K562 (cell line): ENCODE data around the gene PIK3R1. TPM values are rescaled to one million over a fixed set of nuclear protein-coding genes. Genes with fewer than 3 reads are reported as not detected.

ENCODE experiments used
- KDM2B ChIP-seq: fragments of 250-450 bp; sonication (Bioruptor Pico); IDR thresholded peaks from 2 replicates; pipeline ENCODE4 v1.8.0; 2021; ENCODE audit warnings: mild to moderate bottlenecking, moderate library complexity
- KDM5B ChIP-seq: fragments of 200-600 bp; sonication (generic); IDR thresholded peaks from 2 replicates; pipeline ENCODE4 v1.6.1; 2012; ENCODE audit warnings: low read depth, mild to moderate bottlenecking, moderate library complexity, low read length, control low read depth, inconsistent platforms; ENCODE audit not compliant: insufficient replicate concordance
- NR2C1 ChIP-seq, 2 experiments: fragments of 450-650 bp; IDR thresholded peaks; 2 replicates each; pipeline ENCODE4 v1.6.1; 2017; ENCODE audit warnings: mild to moderate bottlenecking in 2 of 2, antibody characterized with exemption in 1 of 2, inconsistent platforms in 1 of 2, missing compliant biosample characterization in 1 of 2, missing genetic modification characterization in 1 of 2
- PHF8 ChIP-seq: fragments of 200-600 bp; sonication (generic); IDR thresholded peaks from 2 replicates; pipeline ENCODE4 v1.6.1; 2012; ENCODE audit warnings: mixed run types, mild to moderate bottlenecking, inconsistent platforms, low read length, moderate library complexity, borderline replicate concordance
- SREBF2 ChIP-seq: sonication (generic); formaldehyde crosslinking; IDR thresholded peaks from 2 replicates; pipeline ENCODE4 v1.4.0; 2020; ENCODE audit warnings: mild to moderate bottlenecking, missing genetic modification reagents
- TARDBP ChIP-seq: fragments of 450-650 bp; IDR thresholded peaks from 2 replicates; pipeline ENCODE4 v1.6.1; 2016
- TSC22D4 ChIP-seq: fragments of 450-650 bp; IDR thresholded peaks from 2 replicates; pipeline ENCODE4 v1.6.1; 2016; ENCODE audit warnings: missing genetic modification characterization, missing biosample characterization, control low read depth
- ZNF143 ChIP-seq: sonication (generic); formaldehyde crosslinking; IDR thresholded peaks from 2 replicates; pipeline ENCODE4 v1.9.0; 2022; ENCODE audit warnings: mild to moderate bottlenecking, missing genetic modification reagents
- ZNF212 ChIP-seq: fragments of 450-650 bp; formaldehyde crosslinking; IDR thresholded peaks from 2 replicates; pipeline ENCODE4 v1.4.0; 2020; ENCODE audit warnings: mild to moderate bottlenecking
- ZNF3 ChIP-seq: fragments of 250-450 bp; sonication (Bioruptor Pico); IDR thresholded peaks from 2 replicates; pipeline ENCODE4 v1.5.0; 2021; ENCODE audit warnings: mild to moderate bottlenecking, moderate library complexity
- ZNF324 ChIP-seq: fragments of 250-450 bp; sonication (Bioruptor Pico); IDR thresholded peaks from 2 replicates; pipeline ENCODE4 v1.4.0; 2020; ENCODE audit warnings: mild to moderate bottlenecking
- ZNF586 ChIP-seq: fragments of 450-650 bp; formaldehyde crosslinking; conservative IDR thresholded peaks from 2 replicates; pipeline ENCODE4 v1.4.0; 2020; ENCODE audit warnings: mild to moderate bottlenecking, moderate library complexity
- polyA plus RNA-seq, 8 experiments: library from polyadenylated mRNA; depleted of rRNA in 4 of 8; stranded (reverse) in 5 of 8; unstranded in 3 of 8; fragments of >200 nt; fragmentation: Nextera tagmentation in 2 of 8; fragmentation: Illumina TruSeq in 1 of 8; extraction: Ambion mirVana in 2 of 8; extraction: Trizol in 1 of 8; gene quantifications; 2 replicates each; pipeline versions ENCODE4 v1.2.1 to v1.2.3, GENCODE V29; 2011 to 2014; ENCODE audit warnings: inconsistent platforms in 1 of 8, missing spikeins in 1 of 8
- total RNA-seq, 7 experiments: library from RNA; depleted of rRNA in 6 of 7; stranded (reverse); fragments of >200 nt in 6 of 7; fragmentation: Illumina TruSeq in 2 of 7; extraction: Trizol in 2 of 7; gene quantifications; 2 replicates each; pipeline versions ENCODE4 v1.2.1 to v1.2.3, GENCODE V29; 2011 to 2021; ENCODE audit warnings: low replicate concordance in 1 of 7
- TF ChIP-seq, protein P1 (sequence below): fragments of 450-650 bp; IDR thresholded peaks from 2 replicates; pipeline ENCODE4 v1.6.1; 2016; ENCODE audit warnings: low read depth
- TF ChIP-seq, protein P2 (sequence below), 3 experiments: IDR thresholded peaks in 2 of 3; conservative IDR thresholded peaks in 1 of 3; 2 replicates each; pipeline ENCODE4 v1.5.1; 2011 to 2012; ENCODE audit warnings: low read length in 3 of 3, mild to moderate bottlenecking in 3 of 3, control low read depth in 2 of 3, improper control_type of control experiment in 1 of 3, inconsistent platforms in 1 of 3, low read depth in 1 of 3, mixed read lengths in 1 of 3, moderate library complexity in 1 of 3; ENCODE audit not compliant: insufficient read depth in 2 of 3
- TF ChIP-seq, protein P3 (sequence below): fragments of 200-800 bp; sonication (Bioruptor generic); IDR thresholded peaks from 2 replicates; pipeline ENCODE4 v1.6.1; 2017; ENCODE audit warnings: missing genetic modification characterization, missing compliant biosample characterization

PIK3R1 gene
- total and polyA plus RNA-seq, 9 of the 15 experiments (the other 6 are each of a cell fraction or from before 2014, with no cell fraction given) = 1.1 to 9.7 (median 4.8) TPM

DNA sequence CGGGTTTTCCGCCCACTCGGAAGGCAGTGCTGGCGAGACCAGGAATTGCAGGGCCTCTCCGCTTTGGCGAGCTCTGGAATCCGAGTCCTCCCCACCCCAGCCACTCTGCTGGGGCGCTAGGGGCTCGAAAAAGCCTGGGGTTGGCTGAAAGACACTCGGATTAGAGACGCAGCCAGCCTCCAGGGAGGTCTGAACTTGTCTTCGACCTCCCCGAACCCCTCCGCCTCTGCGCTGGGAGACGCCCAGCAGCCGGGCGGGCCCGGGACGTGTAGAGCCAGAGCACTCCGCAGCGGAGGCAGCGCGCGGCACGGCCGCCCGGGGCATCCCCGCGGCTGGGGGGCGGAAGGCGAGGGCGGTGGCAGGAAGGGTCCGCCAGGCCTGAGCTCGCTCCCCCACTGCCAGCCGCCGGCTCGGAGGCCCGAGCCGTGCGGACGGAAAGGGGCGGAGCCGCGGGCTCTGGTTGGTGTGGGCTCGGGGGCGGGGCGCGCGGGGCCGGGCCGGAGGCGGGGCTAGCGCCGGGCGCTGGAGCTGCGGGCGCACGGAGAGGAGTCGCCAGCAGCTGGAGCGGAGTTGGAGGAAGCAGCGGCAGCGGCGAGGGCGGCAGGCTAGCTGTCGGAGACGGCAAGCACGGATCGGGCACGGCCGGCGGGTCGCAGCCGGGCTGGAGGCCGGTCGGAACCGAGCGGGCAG, at the start of gene PIK3R1 (continued):
- TF ChIP-seq, protein P1, sequence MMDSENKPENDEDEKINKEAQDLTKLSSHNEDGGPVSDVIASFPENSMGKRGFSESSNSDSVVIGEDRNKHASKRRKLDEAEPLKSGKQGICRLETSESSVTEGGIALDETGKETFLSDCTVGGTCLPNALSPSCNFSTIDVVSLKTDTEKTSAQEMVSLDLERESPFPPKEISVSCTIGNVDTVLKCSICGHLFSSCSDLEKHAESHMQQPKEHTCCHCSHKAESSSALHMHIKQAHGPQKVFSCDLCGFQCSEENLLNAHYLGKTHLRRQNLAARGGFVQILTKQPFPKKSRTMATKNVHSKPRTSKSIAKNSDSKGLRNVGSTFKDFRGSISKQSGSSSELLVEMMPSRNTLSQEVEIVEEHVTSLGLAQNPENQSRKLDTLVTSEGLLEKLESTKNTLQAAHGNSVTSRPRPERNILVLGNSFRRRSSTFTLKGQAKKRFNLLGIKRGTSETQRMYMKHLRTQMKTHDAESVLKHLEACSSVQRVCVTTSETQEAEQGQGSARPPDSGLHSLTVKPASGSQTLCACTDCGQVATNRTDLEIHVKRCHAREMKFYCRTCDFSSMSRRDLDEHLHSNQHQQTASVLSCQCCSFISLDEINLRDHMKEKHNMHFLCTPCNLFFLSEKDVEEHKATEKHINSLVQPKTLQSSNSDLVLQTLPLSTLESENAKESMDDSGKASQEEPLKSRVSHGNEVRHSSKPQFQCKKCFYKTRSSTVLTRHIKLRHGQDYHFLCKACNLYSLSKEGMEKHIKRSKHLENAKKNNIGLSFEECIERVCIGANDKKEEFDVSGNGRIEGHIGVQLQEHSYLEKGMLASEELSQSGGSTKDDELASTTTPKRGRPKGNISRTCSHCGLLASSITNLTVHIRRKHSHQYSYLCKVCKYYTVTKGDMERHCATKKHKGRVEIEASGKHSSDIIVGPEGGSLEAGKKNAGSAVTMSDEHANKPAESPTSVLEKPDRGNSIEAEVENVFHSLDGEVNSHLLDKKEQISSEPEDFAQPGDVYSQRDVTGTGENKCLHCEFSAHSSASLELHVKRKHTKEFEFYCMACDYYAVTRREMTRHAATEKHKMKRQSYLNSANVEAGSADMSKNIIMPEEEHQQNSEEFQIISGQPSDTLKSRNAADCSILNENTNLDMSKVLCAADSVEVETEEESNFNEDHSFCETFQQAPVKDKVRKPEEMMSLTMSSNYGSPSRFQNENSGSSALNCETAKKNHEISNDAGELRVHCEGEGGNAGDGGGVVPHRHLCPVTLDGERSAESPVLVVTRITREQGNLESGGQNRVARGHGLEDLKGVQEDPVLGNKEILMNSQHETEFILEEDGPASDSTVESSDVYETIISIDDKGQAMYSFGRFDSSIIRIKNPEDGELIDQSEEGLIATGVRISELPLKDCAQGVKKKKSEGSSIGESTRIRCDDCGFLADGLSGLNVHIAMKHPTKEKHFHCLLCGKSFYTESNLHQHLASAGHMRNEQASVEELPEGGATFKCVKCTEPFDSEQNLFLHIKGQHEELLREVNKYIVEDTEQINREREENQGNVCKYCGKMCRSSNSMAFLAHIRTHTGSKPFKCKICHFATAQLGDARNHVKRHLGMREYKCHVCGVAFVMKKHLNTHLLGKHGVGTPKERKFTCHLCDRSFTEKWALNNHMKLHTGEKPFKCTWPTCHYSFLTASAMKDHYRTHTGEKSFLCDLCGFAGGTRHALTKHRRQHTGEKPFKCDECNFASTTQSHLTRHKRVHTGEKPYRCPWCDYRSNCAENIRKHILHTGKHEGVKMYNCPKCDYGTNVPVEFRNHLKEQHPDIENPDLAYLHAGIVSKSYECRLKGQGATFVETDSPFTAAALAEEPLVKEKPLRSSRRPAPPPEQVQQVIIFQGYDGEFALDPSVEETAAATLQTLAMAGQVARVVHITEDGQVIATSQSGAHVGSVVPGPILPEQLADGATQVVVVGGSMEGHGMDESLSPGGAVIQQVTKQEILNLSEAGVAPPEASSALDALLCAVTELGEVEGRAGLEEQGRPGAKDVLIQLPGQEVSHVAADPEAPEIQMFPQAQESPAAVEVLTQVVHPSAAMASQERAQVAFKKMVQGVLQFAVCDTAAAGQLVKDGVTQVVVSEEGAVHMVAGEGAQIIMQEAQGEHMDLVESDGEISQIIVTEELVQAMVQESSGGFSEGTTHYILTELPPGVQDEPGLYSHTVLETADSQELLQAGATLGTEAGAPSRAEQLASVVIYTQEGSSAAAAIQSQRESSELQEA = no peak
- TF ChIP-seq ZNF324 (CRISPR knock-in tag) = no peak
- TF ChIP-seq, protein P2, sequence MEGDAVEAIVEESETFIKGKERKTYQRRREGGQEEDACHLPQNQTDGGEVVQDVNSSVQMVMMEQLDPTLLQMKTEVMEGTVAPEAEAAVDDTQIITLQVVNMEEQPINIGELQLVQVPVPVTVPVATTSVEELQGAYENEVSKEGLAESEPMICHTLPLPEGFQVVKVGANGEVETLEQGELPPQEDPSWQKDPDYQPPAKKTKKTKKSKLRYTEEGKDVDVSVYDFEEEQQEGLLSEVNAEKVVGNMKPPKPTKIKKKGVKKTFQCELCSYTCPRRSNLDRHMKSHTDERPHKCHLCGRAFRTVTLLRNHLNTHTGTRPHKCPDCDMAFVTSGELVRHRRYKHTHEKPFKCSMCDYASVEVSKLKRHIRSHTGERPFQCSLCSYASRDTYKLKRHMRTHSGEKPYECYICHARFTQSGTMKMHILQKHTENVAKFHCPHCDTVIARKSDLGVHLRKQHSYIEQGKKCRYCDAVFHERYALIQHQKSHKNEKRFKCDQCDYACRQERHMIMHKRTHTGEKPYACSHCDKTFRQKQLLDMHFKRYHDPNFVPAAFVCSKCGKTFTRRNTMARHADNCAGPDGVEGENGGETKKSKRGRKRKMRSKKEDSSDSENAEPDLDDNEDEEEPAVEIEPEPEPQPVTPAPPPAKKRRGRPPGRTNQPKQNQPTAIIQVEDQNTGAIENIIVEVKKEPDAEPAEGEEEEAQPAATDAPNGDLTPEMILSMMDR (IDR thresholded peaks at IDR 0.05 in 2 of 3, conservative IDR thresholded peaks at IDR 0.05 in 1 of 3; ENCODE audit: insufficient read depth in 2 of 3, low read depth in 1 of 3, low read length in 3 of 3) = peak in 2 of 3 experiments; percentile 32 to 44; a peak in 2 of 6 replicates
- no peak for TF ChIP-seq ZNF586 (CRISPR knock-in tag)
- TF ChIP-seq PHF8 = peak; percentile 73; the same call in 1 of the 2 replicates
- no peak for TF ChIP-seq TSC22D4 (tag)
- peak; percentile 51 for TF ChIP-seq KDM2B (CRISPR knock-in tag)
- TF ChIP-seq TARDBP = no peak
- TF ChIP-seq NR2C1 (IDR thresholded peaks at IDR 0.05) = no peak
- no peak for TF ChIP-seq NR2C1 (tag; IDR thresholded peaks at IDR 0.05)
- TF ChIP-seq ZNF143 (CRISPR knock-in tag) = no peak
- TF ChIP-seq ZNF212 (CRISPR knock-in tag) = no peak
- TF ChIP-seq, protein P3, sequence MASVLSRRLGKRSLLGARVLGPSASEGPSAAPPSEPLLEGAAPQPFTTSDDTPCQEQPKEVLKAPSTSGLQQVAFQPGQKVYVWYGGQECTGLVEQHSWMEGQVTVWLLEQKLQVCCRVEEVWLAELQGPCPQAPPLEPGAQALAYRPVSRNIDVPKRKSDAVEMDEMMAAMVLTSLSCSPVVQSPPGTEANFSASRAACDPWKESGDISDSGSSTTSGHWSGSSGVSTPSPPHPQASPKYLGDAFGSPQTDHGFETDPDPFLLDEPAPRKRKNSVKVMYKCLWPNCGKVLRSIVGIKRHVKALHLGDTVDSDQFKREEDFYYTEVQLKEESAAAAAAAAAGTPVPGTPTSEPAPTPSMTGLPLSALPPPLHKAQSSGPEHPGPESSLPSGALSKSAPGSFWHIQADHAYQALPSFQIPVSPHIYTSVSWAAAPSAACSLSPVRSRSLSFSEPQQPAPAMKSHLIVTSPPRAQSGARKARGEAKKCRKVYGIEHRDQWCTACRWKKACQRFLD (CRISPR knock-in tag) = no peak
- peak; percentile 49 for TF ChIP-seq KDM5B
- no peak for TF ChIP-seq SREBF2 (CRISPR knock-in tag)
- TF ChIP-seq ZNF3 (CRISPR knock-in tag) = no peak
